Measurements from ENCODE around the gene PHF5A. TPM values are rescaled to one million over a fixed set of nuclear protein-coding genes. Genes with fewer than 3 reads are reported as not detected.
A peak's percentile ranks its signal among the peaks of the same experiment; 100 is the strongest.

PHF5A gene
- total and polyA plus RNA-seq, 10 of the 15 experiments (the other 5 are each of a cell fraction or from before 2014, with no cell fraction given) = 40.5 to 115 (median 79.2) TPM

GRCh38 chr22:41425660-41426365 is 42.7 kb downstream of the PHF5A start:
- no peaks in the 10 kb centered on the region for H3K9me3 ChIP-seq (replicated peaks; ENCODE audit: control insufficient read depth, insufficient read depth, low read length)
- DNase-seq (ENCODE audit: low read depth, low spot score) (no peak), FAIRE-seq (peak; percentile 85), ATAC-seq (peak; percentile 91)
- POLR2A ChIA-PET = interaction anchor here (0.6 to 2.4 kb wide), 5 partner anchors 9 to 917 kb away, joined by 3 to 8 read pairs (median 3); partner anchors contain the start of gene TOB2
- no peak overlapping the region for H2AFZ ChIP-seq (ENCODE audit: control insufficient read depth, low read depth, low read length)
- H3K27me3 ChIP-seq (replicated peaks in 1 of 2; ENCODE audit: control insufficient read depth in 2 of 2, insufficient read depth in 2 of 2, low read length in 1 of 2) = no peaks in the 10 kb centered on the region
- H3K9ac ChIP-seq (ENCODE audit: control insufficient read depth, insufficient read depth, low read length) = no peak overlapping the region
- TF ChIP-seq NR2F1 (conservative IDR thresholded peaks at IDR 0.05) (0 out of 2 replicates have a peak, but pooled peaks have one; percentile 40), ZNF24 (IDR thresholded peaks at IDR 0.05) (no peak), RUNX3 (IDR thresholded peaks at IDR 0.05; ENCODE audit: low read length) (peak; percentile 90), CBFB (IDR thresholded peaks at IDR 0.05; ENCODE audit: low read depth) (peak; percentile 58; the same call in 1 of the 2 replicates), SMARCA5 (IDR thresholded peaks at IDR 0.05) (0 out of 2 replicates have a peak, but pooled peaks have one; percentile 63)
- H3K4me1 ChIP-seq (ENCODE audit: control insufficient read depth, insufficient read depth, low read length) = peaks cover 7% of the 10 kb centered on the region
- SMC1A ChIA-PET (ENCODE audit: uncharacterized antibody, unreplicated experiment) = no interaction called here
- intact Hi-C loops (cut with micrococcal nuclease; ENCODE audit: unreplicated experiment) = no loop called here
- no peaks in the 10 kb centered on the region for H4K20me1 ChIP-seq (ENCODE audit: control insufficient read depth, insufficient read depth)
- H3K27ac ChIP-seq (ENCODE audit: control insufficient read depth, insufficient read depth) = no peak overlapping the region
- no peak overlapping the region for H3K4me3 ChIP-seq
- CTCF ChIA-PET = interaction anchor here (0.9 to 1.9 kb wide), 4 partner anchors 14 to 87 kb away, joined by 3 to 6 read pairs (median 4); no protein-coding TSS in a partner anchor
- BruUV-seq (replicated peaks) = no TSS peak
- H3K79me2 ChIP-seq (ENCODE audit: control insufficient read depth, insufficient read depth, low read length) = no peaks in the 10 kb centered on the region; the same call in 1 of the 2 replicates
- H3K36me3 ChIP-seq (ENCODE audit: control insufficient read depth in 2 of 2, insufficient read depth in 2 of 2, low read length in 1 of 2) = peaks cover 0 to 4% of the 10 kb centered on the region in 2 experiments; a peak in 1 of 4 replicates
- H3K4me2 ChIP-seq (ENCODE audit: control insufficient read depth, insufficient read depth) = no peak overlapping the region
- in situ Hi-C loops (cut with MboI) = no loop called here
- RAD21 ChIA-PET (ENCODE audit: unreplicated experiment) = interaction anchor here (1.2 kb wide), 1 partner anchor 22 kb away, joined by 3 read pairs; no protein-coding TSS in a partner anchor
- 29% methylated on average over 9 of the region's 9 CpGs for WGBS (ENCODE audit: insufficient coverage, insufficient replicate concordance, low lambda C conversion rate, missing lambda C conversion rate)

GRCh38 chr22:41418717-41419116 is 49.8 kb downstream of the PHF5A start:
- H3K9ac ChIP-seq (ENCODE audit: control insufficient read depth, insufficient read depth, low read length) = no peak overlapping the region
- H3K79me2 ChIP-seq (ENCODE audit: control insufficient read depth, insufficient read depth, low read length) = peaks cover 18% of the 10 kb centered on the region
- no peak overlapping the region for H3K4me2 ChIP-seq (ENCODE audit: control insufficient read depth, insufficient read depth)
- peaks cover 13% of the 10 kb centered on the region for H3K4me1 ChIP-seq (ENCODE audit: control insufficient read depth, insufficient read depth, low read length)
- in situ Hi-C loops (cut with MboI) (no loop called here), intact Hi-C loops (cut with micrococcal nuclease; ENCODE audit: unreplicated experiment) (no loop called here)
- FAIRE-seq (no peak), ATAC-seq (no peak), DNase-seq (ENCODE audit: low read depth, low spot score) (no peak)
- no peak overlapping the region for H3K27ac ChIP-seq (ENCODE audit: control insufficient read depth, insufficient read depth)
- H3K9me3 ChIP-seq (replicated peaks; ENCODE audit: control insufficient read depth, insufficient read depth, low read length) = no peaks in the 10 kb centered on the region
- H3K27me3 ChIP-seq (replicated peaks in 1 of 2; ENCODE audit: control insufficient read depth in 2 of 2, insufficient read depth in 2 of 2, low read length in 1 of 2) = no peaks in the 10 kb centered on the region
- POLR2A ChIA-PET = no interaction called here
- WGBS (ENCODE audit: insufficient coverage, insufficient replicate concordance, low lambda C conversion rate, missing lambda C conversion rate) = 100% methylated on average over 9 of the region's 9 CpGs
- no peak for TF ChIP-seq HSF1 (IDR thresholded peaks at IDR 0.05; ENCODE audit: low read depth, low read length)
- no peak for TF ChIP-seq NR2C2 (IDR thresholded peaks at IDR 0.05; ENCODE audit: borderline replicate concordance, control insufficient read depth, insufficient read length, low read depth)
- no peak for TF ChIP-seq HDGF (IDR thresholded peaks at IDR 0.05)
- no peak for TF ChIP-seq CREB1 (IDR thresholded peaks at IDR 0.05; ENCODE audit: low read depth)
- H2AFZ ChIP-seq (ENCODE audit: control insufficient read depth, low read depth, low read length) = no peak overlapping the region
- no TSS peak for BruUV-seq (replicated peaks)
- no peaks in the 10 kb centered on the region; a peak in 1 of 4 replicates for H3K36me3 ChIP-seq (ENCODE audit: control insufficient read depth in 2 of 2, insufficient read depth in 2 of 2, low read length in 1 of 2)
- CTCF ChIA-PET = interaction anchor here (1.9 kb wide), 1 partner anchor 99 kb away, joined by 4 read pairs; no protein-coding TSS in a partner anchor
- SMC1A ChIA-PET (ENCODE audit: uncharacterized antibody, unreplicated experiment) = interaction anchor here (0.6 kb wide), 1 partner anchor 51 kb away, joined by 3 read pairs; no protein-coding TSS in a partner anchor
- RAD21 ChIA-PET (ENCODE audit: unreplicated experiment) = interaction anchor here (1.4 to 2.0 kb wide), 2 partner anchors 15 to 26 kb away, joined by 4 to 6 read pairs; no protein-coding TSS in a partner anchor
- no peak overlapping the region for H3K4me3 ChIP-seq
- no peaks in the 10 kb centered on the region for H4K20me1 ChIP-seq (ENCODE audit: control insufficient read depth, insufficient read depth)
